Mesodermal cell (in vitro differentiated cells): Measurements from ENCODE around the gene RNF8.

ENCODE experiments used
- H3K27ac ChIP-seq: 2 replicates; pipeline ENCODE4 v1.7.0; 2013; ENCODE audit warnings: mild to moderate bottlenecking, low read depth, low read length, moderate library complexity; ENCODE audit not compliant: severe bottlenecking
- H3K36me3 ChIP-seq: 2 replicates; pipeline ENCODE4 v1.7.1; 2013; ENCODE audit warnings: mild to moderate bottlenecking, low read length, moderate library complexity; ENCODE audit not compliant: control insufficient read depth, insufficient read depth
- H3K4me1 ChIP-seq: one replicate; pipeline ENCODE4 v1.7.1; 2013; ENCODE audit warnings: mild to moderate bottlenecking, low read length; ENCODE audit not compliant: insufficient read depth, control insufficient read depth, poor library complexity, severe bottlenecking
- H3K4me3 ChIP-seq: 2 replicates; pipeline ENCODE4 v1.7.0; 2013; ENCODE audit warnings: low read length, control low read depth, mild to moderate bottlenecking; ENCODE audit not compliant: insufficient read depth, poor library complexity, severe bottlenecking; ENCODE audit errors: extremely low read depth
- H3K9me3 ChIP-seq: 2 replicates; pipeline ENCODE4 v1.7.1; 2013; ENCODE audit warnings: mild to moderate bottlenecking, low read length, moderate library complexity; ENCODE audit not compliant: control insufficient read depth
- WGBS, 2 experiments: methylation state at CpG; one replicate each; pipeline ENCODE4 v1.1.5; 2013; ENCODE audit warnings: missing lambda C conversion rate in 2 of 2; ENCODE audit not compliant: insufficient coverage in 2 of 2; 5-methylcytosine and 5-hydroxymethylcytosine counted together

The RNF8 gene

DNA sequence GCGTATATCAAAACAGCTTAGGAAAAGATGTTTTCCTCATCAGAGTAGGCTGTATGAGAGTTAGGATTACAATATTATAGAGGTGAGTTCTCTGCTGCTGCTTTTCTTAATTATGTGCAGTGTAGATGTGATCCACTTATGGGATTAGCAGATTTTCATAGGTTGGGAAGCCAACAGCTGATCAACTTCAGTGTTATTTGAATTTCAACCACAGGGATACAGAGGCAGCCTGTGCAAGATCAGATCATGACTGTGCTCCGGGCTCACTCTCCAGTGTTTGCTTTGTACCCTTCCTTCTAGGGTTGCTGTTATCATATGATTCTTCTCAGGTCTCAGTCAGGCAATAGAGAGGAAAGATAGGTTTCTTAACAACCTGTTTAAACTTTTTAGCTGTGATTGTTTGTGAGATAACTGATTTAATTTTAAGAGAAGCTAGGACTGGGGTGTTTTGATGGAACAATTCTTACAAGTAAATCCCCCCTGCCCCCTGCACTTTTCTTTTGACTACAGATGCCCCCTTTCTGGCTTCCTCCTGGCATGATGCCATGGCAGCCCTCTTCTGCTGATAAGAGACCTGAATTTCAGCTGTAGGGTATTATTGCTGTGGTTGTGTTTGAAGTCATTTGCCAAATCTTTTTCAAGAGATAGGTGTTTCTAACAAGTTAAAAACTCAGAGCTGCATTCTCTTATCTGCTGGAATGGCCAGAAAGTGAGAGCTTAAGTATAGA is 8.5 kb downstream of the RNF8 start:
- Histone ChIP-seq H3K4me3 (no peak overlapping the region), H3K36me3 (peaks cover 14% of the 10 kb centered on the region), H3K4me1 (peaks cover 2% of the 10 kb centered on the region), H3K9me3 (no peaks in the 10 kb centered on the region), H3K27ac (no peak overlapping the region)
- whole genome bisulfite sequencing, 2 experiments, result 100% methylated on average over 1 to 2 of the region's 2 CpGs

DNA sequence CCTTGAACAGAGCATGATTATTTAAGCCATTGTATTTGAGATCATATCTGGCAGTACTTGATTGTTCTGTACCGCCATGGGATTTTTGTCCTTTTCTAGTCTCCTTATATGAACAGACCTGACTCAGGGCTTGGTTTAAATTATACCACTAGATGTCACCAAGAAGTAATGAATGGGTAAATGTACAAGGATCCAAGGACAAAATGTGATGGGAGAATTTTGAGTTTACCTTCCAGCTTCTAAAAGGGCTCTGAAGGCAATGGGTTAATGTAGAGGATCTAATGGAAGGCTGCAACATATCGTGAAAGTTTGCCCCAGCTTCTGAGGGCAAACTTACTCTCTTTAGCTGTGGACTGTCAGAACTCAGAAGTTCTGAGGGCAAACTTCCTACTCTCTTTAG is 12.0 kb downstream of the RNF8 start:
- H3K27ac ChIP-seq, result no peak overlapping the region
- peaks cover 34% of the 10 kb centered on the region for H3K36me3 ChIP-seq
- H3K9me3 ChIP-seq, result no peaks in the 10 kb centered on the region
- peaks cover 7% of the 10 kb centered on the region for H3K4me1 ChIP-seq
- H3K4me3 ChIP-seq, result no peak overlapping the region
- 71 to 86% methylated on average over 1 of the region's 2 CpGs for WGBS, 2 experiments

DNA sequence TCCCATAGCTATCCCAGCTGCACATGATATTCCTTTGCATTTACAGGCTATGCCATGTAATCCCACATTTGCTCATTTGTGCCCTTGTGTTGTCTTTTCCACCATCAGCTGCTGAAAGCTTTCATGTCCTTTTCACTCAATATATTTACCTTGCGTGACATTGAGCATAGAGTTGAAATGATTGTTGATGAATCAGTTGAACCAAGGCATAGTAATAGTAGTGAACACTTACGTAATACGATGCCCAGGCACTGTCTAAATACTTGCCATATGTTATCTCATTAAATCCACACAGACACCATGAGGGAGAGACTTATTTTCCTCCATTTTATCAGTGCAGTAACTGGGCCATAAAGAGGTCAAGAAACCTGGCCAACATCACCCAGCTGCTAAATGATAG is 13.1 kb downstream of the RNF8 start:
- Histone ChIP-seq H3K4me1 (peaks cover 7% of the 10 kb centered on the region), H3K9me3 (no peaks in the 10 kb centered on the region), H3K36me3 (peaks cover 33% of the 10 kb centered on the region), H3K27ac (no peak overlapping the region), H3K4me3 (no peak overlapping the region)
- WGBS, 2 experiments, result 90% methylated on average over 2 of the region's 3 CpGs; no CpG with 5 or more reads in 1 of the 2 experiments

DNA sequence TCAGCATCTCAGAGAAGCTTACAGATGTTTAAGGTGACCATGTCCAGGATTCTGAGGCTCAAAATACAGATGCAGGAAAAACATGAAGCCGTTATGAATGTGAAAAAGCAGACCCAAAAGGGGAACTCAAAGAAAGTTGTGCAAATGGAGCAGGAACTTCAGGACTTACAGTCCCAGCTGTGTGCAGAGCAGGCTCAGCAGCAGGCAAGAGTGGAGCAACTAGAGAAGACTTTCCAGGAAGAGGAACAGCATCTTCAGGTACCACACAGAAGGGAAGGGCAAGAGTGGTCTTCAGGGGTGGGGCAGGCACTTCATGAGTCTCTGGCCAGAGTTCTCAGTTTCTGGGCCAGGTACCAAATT is 15.2 kb downstream of the RNF8 start:
- H3K4me1 ChIP-seq, result peaks cover 7% of the 10 kb centered on the region
- H3K4me3 ChIP-seq, result no peak overlapping the region
- no peak overlapping the region for H3K27ac ChIP-seq
- no peaks in the 10 kb centered on the region for H3K9me3 ChIP-seq
- 100% methylated on average over 1 of the region's 1 CpG for WGBS, 2 experiments
- peaks cover 38% of the 10 kb centered on the region for H3K36me3 ChIP-seq

DNA sequence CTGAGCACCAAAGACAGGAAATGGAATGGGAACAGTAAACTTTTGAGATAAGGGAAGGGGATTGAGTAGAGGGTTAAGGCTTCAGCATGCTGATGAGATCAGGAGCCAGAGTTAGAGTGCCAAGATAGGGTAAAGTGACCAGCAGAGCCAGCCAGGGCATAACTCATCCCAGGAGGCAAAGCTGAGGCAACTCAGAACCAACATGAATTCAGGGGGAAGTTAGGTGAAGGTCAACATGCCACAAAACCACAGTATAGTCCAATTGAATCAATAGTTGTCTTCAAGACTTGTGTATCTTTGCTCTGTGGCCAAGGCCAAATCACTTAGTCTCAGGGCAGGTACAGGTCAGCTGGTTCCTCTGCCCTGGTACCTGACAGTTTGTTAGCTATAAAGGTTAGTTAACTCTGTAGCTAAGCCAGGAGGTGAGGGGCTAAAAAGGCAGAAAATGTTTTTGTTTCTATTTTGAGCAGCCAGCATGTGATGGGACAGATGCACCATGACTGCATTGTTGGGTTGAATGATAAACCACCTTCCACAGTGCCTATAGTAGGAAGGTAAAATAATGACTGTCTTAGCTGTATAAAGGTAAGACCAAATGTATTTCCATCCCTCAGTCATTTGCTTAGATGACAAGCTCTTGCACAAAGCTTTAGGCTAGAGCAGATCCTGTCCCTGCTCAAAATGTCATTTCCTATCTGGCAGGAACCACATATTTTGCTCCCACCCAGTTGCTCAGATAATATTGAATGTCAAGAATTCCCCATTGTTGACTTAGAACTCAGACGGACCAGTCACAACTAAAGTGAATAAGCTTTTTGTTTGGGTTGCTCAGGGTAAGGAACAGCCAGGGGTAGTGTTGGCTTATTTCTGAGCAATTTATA is 15.8 kb downstream of the RNF8 start:
- no peak overlapping the region for H3K27ac ChIP-seq
- WGBS, 2 experiments, result 100% methylated on average over 1 of the region's 1 CpG; no CpG with 5 or more reads in 1 of the 2 experiments
- H3K4me3 ChIP-seq, result no peak overlapping the region
- H3K4me1 ChIP-seq, result peaks cover 7% of the 10 kb centered on the region
- no peaks in the 10 kb centered on the region for H3K9me3 ChIP-seq
- peaks cover 38% of the 10 kb centered on the region for H3K36me3 ChIP-seq

DNA sequence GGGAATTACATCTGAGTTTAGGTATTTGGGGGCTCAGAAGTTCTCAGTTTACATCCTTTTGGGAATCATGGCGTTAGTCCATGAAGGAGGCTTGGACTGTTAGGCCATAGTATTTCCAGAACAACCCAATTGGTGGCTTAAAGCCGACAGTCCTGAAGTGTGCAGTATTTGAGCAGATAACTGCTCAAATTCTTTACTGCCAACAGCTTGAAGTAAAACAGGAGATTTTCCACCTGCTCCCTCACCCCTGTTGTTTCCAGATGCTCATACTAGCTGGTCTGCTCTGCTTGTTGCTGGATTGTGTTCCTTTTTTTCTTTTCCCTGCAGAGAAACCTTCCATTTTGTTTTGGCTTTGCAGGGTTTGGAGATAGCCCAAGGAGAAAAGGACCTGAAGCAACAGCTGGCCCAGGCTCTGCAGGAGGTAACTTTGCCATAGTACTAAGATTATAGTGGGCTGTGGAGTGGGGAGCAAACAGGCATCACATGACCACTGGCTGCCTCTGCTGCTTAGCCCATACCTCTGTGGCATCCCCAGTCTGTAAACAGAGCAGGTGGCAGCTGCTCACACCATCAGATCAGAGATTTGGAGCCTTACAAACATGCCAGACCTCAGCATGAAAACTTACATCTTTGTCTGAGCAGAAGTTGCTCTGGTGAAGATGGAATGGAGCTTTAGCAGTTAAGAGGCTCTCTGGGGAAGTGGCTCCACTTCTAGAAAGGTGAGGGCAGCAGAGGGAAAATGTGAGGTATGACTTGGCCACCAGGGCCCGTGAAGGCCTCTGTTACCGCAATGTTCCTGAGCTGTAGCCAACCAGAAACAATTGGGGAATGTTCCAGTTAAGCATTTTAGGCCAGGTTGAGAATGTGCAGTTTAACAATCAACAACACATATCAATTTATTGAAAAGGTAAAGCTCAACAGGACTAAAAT is 17.6 kb downstream of the RNF8 start:
- H3K27ac ChIP-seq, result no peak overlapping the region
- WGBS, 2 experiments, result 90 to 100% methylated on average over 2 to 3 of the region's 4 CpGs
- peaks cover 53% of the 10 kb centered on the region for H3K36me3 ChIP-seq
- H3K4me1 ChIP-seq, result peaks cover 7% of the 10 kb centered on the region
- H3K4me3 ChIP-seq, result no peak overlapping the region
- no peaks in the 10 kb centered on the region for H3K9me3 ChIP-seq

DNA sequence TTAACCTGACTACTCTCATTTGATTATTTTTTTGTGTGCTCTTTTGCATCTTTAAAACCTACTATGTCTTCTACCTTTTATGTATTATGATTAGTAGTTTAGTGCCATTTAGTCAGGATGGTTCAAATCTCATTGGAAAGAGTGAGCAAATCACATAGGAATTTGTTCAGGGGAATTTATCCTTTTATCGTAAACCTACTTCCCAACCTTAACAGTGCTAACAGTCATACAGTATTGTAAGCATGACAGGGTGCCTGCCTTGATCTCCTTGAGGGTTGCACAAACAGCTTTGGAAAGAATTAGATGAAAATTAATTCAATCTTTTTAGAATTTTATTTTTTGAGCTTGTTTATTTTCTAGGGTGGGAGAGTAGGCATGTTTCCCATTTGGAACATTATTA is 18.3 kb downstream of the RNF8 start:
- no CpG with 5 or more reads among the region's 1 CpG for WGBS, 2 experiments
- Histone ChIP-seq H3K36me3 (peaks cover 53% of the 10 kb centered on the region), H3K4me3 (no peak overlapping the region), H3K9me3 (no peaks in the 10 kb centered on the region), H3K4me1 (peaks cover 7% of the 10 kb centered on the region), H3K27ac (no peak overlapping the region)

DNA sequence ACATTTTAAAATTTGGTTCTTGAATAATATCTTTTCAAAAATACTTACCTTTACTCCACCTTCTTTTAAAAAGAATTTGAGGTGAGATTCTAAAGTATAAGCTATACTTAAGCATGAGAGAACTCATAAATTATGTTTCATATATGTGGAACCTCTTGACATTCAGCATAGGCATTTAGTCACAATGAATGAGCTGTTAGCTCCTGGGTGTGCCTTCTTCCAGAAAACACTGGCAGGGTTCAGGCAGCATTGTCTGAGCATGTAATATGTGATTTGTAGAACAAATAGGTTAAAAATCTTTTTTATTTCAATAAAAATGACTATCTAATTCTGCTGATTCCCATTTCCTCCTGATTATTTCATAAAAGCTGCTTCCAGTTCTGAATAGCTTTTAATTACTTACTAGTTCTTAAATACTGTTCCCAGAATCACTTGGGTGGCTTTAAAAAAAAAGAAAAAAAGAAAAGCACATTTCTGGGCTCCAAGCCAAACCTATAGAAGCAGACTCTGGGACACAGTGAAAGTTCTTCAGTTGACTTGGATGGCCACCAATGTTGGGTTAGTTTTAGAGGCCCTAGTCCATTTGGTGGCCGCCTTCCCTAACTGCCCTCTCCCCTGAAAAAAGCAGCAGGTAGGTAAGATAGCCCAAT is 20.2 kb downstream of the RNF8 start:
- Histone ChIP-seq H3K4me3 (no peak overlapping the region), H3K9me3 (no peaks in the 10 kb centered on the region), H3K36me3 (peaks cover 52% of the 10 kb centered on the region), H3K27ac (no peak overlapping the region), H3K4me1 (peaks cover 7% of the 10 kb centered on the region)
- WGBS, 2 experiments, result no CpG with 5 or more reads among the region's 1 CpG

DNA sequence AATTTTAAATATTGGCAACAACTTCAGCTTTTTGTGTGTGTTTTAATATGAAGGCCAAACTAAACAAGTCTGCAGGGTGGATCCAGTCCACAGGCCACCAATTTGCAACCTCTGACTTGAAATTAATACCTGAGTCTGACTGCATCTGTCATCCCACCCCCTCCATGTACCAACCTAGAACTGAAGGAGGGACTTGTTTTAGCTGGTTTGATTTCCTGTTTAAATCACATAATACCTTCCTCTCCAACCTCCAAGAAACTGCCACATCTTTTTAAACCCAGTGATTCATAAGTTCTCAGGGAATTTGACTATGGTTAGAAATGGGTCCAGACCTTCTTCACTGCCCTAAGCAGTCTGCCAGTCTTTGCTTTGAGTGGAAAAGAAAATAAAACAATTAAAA is 21.6 kb downstream of the RNF8 start:
- Histone ChIP-seq H3K36me3 (peaks cover 46% of the 10 kb centered on the region), H3K27ac (no peak overlapping the region), H3K4me3 (no peak overlapping the region), H3K4me1 (no peaks in the 10 kb centered on the region), H3K9me3 (no peaks in the 10 kb centered on the region)

DNA sequence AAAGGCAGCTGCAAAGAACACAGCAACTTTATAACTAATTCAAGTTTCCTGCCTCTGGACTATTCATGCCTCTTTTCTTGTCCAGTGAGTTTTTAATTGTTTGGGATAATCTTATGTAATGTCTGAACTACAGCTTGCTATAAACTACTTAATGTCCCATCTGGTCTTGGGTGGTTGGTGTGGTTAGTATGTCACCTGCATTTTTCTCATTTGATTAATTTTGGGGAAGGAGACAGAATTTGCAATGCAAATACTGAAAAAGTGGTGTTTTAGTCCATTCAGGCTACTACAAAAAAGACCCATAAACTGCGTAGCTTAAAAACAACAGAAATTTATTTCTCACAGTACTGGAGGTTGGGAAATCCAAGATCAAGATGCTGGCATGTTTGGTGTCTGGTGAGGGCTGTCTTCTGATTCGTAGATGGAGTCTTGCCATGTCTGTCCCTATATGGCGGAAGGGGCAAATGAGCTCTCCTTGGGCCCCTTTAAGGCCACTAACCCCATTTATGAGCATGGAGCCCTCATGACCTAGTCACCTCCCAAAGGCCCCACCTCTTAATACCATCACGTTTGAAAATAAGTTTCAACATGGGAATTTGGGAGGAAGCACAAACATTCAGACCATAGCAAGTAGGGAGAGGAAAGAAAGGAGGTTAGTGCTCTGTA is 22.4 kb downstream of the RNF8 start:
- no peak overlapping the region for H3K4me3 ChIP-seq
- no peaks in the 10 kb centered on the region for H3K9me3 ChIP-seq
- H3K27ac ChIP-seq, result no peak overlapping the region
- 86 to 100% methylated on average over 1 to 2 of the region's 4 CpGs for WGBS, 2 experiments
- no peaks in the 10 kb centered on the region for H3K4me1 ChIP-seq
- peaks cover 48% of the 10 kb centered on the region for H3K36me3 ChIP-seq
